WTC11 (cell line): ENCODE data around the gene ACSL4. TPM values are rescaled to one million over a fixed set of nuclear protein-coding genes. Genes with fewer than 3 reads are reported as not detected.

Experiments
- ATAC-seq: fragments of 200-7000 bp; cut with Tn5 transposase; 2 replicates; pipeline ENCODE4 v1.10.0; 2021; ENCODE audit warnings: mild to moderate bottlenecking, moderate library complexity
- CTCF ChIA-PET: fragments of 300-600 bp; sonication (Branson Sonifier 250); formaldehyde crosslinking; loops from one replicate; lab custom pipeline; 2021; ENCODE audit warnings: antibody characterized with exemption; lab: Charles Lee
- POLR2A ChIA-PET: fragments of 350-600 bp; sonication (Branson Sonifier 250); formaldehyde crosslinking; loops from one replicate; lab custom pipeline; 2021; ENCODE audit warnings: antibody characterized with exemption; lab: Charles Lee
- DNase-seq: peaks from one replicate; pipeline ENCODE4 v3.0.0; 2021; ENCODE audit warnings: low spot score
- H3K27ac Mint-ChIP-seq: 2 replicates; pipeline ENCODE4 v1.8.0; 2021; ENCODE audit warnings: mixed read lengths
- H3K27me3 Mint-ChIP-seq: 2 replicates; pipeline ENCODE4 v1.8.0; 2021; ENCODE audit warnings: low read depth, mild to moderate bottlenecking, moderate library complexity, mixed read lengths
- H3K36me3 Mint-ChIP-seq: 2 replicates; pipeline ENCODE4 v1.8.0; 2021; ENCODE audit warnings: mixed read lengths
- H3K4me1 Mint-ChIP-seq: 2 replicates; pipeline ENCODE4 v1.8.0; 2022; ENCODE audit warnings: mixed read lengths
- H3K4me3 Mint-ChIP-seq: 2 replicates; pipeline ENCODE4 v1.8.0; 2021; ENCODE audit warnings: mild to moderate bottlenecking, moderate library complexity, mixed read lengths
- H3K9me3 Mint-ChIP-seq: 2 replicates; pipeline ENCODE4 v1.8.0; 2021; ENCODE audit warnings: mixed read lengths
- ARID4B ChIP-seq: sonication (generic); formaldehyde crosslinking; IDR thresholded peaks from 2 replicates; pipeline ENCODE4 v1.8.0; 2023; ENCODE audit warnings: missing genetic modification reagents, mild to moderate bottlenecking, borderline replicate concordance
- CREB1 ChIP-seq: sonication (generic); formaldehyde crosslinking; IDR thresholded peaks from 2 replicates; pipeline ENCODE4 v1.8.0; 2023; ENCODE audit warnings: mild to moderate bottlenecking, missing genetic modification reagents
- ELF4 ChIP-seq: sonication (generic); formaldehyde crosslinking; IDR thresholded peaks from 2 replicates; pipeline ENCODE4 v1.8.1; 2022; ENCODE audit warnings: low read depth, mild to moderate bottlenecking, moderate library complexity, missing genetic modification reagents
- ESRRA ChIP-seq: sonication (generic); formaldehyde crosslinking; IDR thresholded peaks from 2 replicates; pipeline ENCODE4 v1.8.1; 2022; ENCODE audit warnings: mild to moderate bottlenecking, missing genetic modification reagents, borderline replicate concordance
- GTF2I ChIP-seq: fragments of 250-450 bp; sonication (Bioruptor Pico); conservative IDR thresholded peaks from 2 replicates; pipeline ENCODE4 v1.4.0; 2021; ENCODE audit warnings: mild to moderate bottlenecking
- KAT7 ChIP-seq: sonication (generic); formaldehyde crosslinking; IDR thresholded peaks from 2 replicates; pipeline ENCODE4 v1.8.1; 2023; ENCODE audit warnings: missing genetic modification reagents, mild to moderate bottlenecking, borderline replicate concordance
- MAX ChIP-seq: sonication (generic); formaldehyde crosslinking; IDR thresholded peaks from 2 replicates; pipeline ENCODE4 v1.8.0; 2022; ENCODE audit warnings: mild to moderate bottlenecking, missing genetic modification reagents
- RELA ChIP-seq: sonication (generic); formaldehyde crosslinking; IDR thresholded peaks from 2 replicates; pipeline ENCODE4 v1.8.1; 2022; ENCODE audit warnings: missing genetic modification reagents, mild to moderate bottlenecking, borderline replicate concordance
- RORB ChIP-seq: fragments of 250-450 bp; sonication (Bioruptor Pico); IDR thresholded peaks from 2 replicates; pipeline ENCODE4 v1.9.0; 2021; ENCODE audit warnings: mild to moderate bottlenecking
- TP53 ChIP-seq: sonication (generic); formaldehyde crosslinking; IDR thresholded peaks from 2 replicates; pipeline ENCODE4 v1.8.1; 2023; ENCODE audit warnings: mild to moderate bottlenecking, missing genetic modification reagents
- ZBTB21 ChIP-seq: sonication (generic); formaldehyde crosslinking; IDR thresholded peaks from 2 replicates; pipeline ENCODE4 v1.8.1; 2023; ENCODE audit warnings: mild to moderate bottlenecking, missing genetic modification reagents, borderline replicate concordance
- ZNF219 ChIP-seq: sonication (generic); formaldehyde crosslinking; IDR thresholded peaks from 2 replicates; pipeline ENCODE4 v1.8.0; 2023; ENCODE audit warnings: missing genetic modification reagents, mild to moderate bottlenecking, borderline replicate concordance
- total RNA-seq: library from RNA; stranded (reverse); gene quantifications from 3 replicates; pipeline ENCODE4 v1.2.3, GENCODE V29; 2021
- TF ChIP-seq, protein P1 (sequence below): fragments of 250-450 bp; sonication (Bioruptor Pico); conservative IDR thresholded peaks from 2 replicates; pipeline ENCODE4 v1.9.0; 2021; ENCODE audit warnings: mild to moderate bottlenecking
- TF ChIP-seq, protein P2 (sequence below): sonication (generic); formaldehyde crosslinking; IDR thresholded peaks from 2 replicates; pipeline ENCODE4 v1.8.0; 2023; ENCODE audit warnings: missing genetic modification reagents
- TF ChIP-seq, protein P3 (sequence below): sonication (generic); formaldehyde crosslinking; IDR thresholded peaks from 2 replicates; pipeline ENCODE4 v1.8.0; 2022; ENCODE audit warnings: mild to moderate bottlenecking, missing genetic modification reagents
- TF ChIP-seq, protein P4 (sequence below): fragments of 250-450 bp; sonication (Bioruptor Pico); IDR thresholded peaks from 2 replicates; pipeline ENCODE4 v1.9.0; 2021; ENCODE audit warnings: mild to moderate bottlenecking, borderline replicate concordance

Gene ACSL4
- total RNA-seq, 1 experiment from 2014 or later, result 57.7 TPM

GRCh38 chrX:109629310-109629709 is 103.7 kb downstream of the ACSL4 start:
- DNase-seq (no peak), ATAC-seq (no peak)
- Mint-ChIP-seq H3K27me3 (peaks cover 5% of the 10 kb centered on the region), H3K27ac (no peak overlapping the region), H3K9me3 (peaks cover 5% of the 10 kb centered on the region), H3K36me3 (peaks cover 6% of the 10 kb centered on the region; the same call in 1 of the 2 replicates), H3K4me3 (no peak overlapping the region), H3K4me1 (peaks cover under 1% of the 10 kb centered on the region)
- ChIA-PET CTCF (no interaction called here), POLR2A (no interaction called here)
- TF ChIP-seq, protein P1, sequence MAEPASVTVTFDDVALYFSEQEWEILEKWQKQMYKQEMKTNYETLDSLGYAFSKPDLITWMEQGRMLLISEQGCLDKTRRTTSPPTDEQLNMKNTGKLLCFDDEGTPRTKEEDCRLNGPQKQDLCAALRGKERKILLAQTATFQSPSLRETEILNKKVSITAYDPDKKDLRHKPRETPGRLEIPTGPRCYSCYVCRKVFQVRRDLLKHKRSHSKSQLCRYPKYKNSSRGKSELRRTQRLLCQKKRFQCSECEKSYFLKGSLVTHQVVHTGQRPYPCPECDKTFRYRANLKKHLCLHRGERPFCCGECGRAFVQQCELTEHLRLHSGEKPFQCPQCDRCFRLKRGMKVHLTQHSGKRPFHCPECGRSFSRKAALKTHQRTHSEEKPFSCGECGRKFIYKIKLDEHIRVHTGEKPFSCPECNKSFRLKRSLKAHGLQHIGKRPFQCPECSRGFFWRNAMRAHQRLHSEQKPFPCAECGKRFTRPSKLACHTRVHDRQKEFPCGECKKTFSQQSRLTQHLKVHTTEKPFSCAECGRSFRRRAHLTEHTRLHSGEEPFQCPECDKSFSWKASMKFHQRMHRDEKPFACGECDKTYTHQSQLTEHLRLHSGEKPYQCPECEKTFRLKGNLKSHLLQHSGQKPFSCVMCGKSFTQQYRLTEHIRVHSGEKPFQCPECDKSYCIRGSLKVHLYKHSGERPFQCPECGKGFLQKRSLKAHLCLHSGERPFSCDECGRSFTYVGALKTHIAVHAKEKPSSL, result no peak
- no peak for TF ChIP-seq ELF4 (CRISPR knock-in tag)
- no peak for TF ChIP-seq GTF2I (CRISPR knock-in tag)
- no peak for TF ChIP-seq ZNF219 (CRISPR knock-in tag)
- TF ChIP-seq CREB1 (CRISPR knock-in tag), result no peak
- no peak for TF ChIP-seq ZBTB21
- TF ChIP-seq KAT7 (CRISPR knock-in tag), result no peak
- TF ChIP-seq, protein P2, sequence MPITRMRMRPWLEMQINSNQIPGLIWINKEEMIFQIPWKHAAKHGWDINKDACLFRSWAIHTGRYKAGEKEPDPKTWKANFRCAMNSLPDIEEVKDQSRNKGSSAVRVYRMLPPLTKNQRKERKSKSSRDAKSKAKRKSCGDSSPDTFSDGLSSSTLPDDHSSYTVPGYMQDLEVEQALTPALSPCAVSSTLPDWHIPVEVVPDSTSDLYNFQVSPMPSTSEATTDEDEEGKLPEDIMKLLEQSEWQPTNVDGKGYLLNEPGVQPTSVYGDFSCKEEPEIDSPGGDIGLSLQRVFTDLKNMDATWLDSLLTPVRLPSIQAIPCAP (CRISPR knock-in tag), result no peak
- TF ChIP-seq, protein P3, sequence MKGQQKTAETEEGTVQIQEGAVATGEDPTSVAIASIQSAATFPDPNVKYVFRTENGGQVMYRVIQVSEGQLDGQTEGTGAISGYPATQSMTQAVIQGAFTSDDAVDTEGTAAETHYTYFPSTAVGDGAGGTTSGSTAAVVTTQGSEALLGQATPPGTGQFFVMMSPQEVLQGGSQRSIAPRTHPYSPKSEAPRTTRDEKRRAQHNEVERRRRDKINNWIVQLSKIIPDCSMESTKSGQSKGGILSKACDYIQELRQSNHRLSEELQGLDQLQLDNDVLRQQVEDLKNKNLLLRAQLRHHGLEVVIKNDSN (CRISPR knock-in tag), result no peak
- no peak for TF ChIP-seq RORB (CRISPR knock-in tag)
- TF ChIP-seq RELA (CRISPR knock-in tag), result no peak
- TF ChIP-seq ARID4B (CRISPR knock-in tag), result no peak
- no peak for TF ChIP-seq MAX (CRISPR knock-in tag)
- TF ChIP-seq TP53, result no peak
- TF ChIP-seq, protein P4, sequence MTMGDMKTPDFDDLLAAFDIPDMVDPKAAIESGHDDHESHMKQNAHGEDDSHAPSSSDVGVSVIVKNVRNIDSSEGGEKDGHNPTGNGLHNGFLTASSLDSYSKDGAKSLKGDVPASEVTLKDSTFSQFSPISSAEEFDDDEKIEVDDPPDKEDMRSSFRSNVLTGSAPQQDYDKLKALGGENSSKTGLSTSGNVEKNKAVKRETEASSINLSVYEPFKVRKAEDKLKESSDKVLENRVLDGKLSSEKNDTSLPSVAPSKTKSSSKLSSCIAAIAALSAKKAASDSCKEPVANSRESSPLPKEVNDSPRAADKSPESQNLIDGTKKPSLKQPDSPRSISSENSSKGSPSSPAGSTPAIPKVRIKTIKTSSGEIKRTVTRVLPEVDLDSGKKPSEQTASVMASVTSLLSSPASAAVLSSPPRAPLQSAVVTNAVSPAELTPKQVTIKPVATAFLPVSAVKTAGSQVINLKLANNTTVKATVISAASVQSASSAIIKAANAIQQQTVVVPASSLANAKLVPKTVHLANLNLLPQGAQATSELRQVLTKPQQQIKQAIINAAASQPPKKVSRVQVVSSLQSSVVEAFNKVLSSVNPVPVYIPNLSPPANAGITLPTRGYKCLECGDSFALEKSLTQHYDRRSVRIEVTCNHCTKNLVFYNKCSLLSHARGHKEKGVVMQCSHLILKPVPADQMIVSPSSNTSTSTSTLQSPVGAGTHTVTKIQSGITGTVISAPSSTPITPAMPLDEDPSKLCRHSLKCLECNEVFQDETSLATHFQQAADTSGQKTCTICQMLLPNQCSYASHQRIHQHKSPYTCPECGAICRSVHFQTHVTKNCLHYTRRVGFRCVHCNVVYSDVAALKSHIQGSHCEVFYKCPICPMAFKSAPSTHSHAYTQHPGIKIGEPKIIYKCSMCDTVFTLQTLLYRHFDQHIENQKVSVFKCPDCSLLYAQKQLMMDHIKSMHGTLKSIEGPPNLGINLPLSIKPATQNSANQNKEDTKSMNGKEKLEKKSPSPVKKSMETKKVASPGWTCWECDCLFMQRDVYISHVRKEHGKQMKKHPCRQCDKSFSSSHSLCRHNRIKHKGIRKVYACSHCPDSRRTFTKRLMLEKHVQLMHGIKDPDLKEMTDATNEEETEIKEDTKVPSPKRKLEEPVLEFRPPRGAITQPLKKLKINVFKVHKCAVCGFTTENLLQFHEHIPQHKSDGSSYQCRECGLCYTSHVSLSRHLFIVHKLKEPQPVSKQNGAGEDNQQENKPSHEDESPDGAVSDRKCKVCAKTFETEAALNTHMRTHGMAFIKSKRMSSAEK (CRISPR knock-in tag), result no peak
- no peak for TF ChIP-seq ESRRA (CRISPR knock-in tag)
